Stimulated activated CD8-positive, alpha-beta memory T cell treated with anti-CD3 and anti-CD28 coated beads, Interleukin-7, amount 100 ng/mL, for 4 hours (primary cell): ENCODE data around the gene RXRB.
"Not testable (repeated sequence)": the region's sequence is repeated elsewhere in the genome, so short reads cannot be mapped to it uniquely, and the experiment has no call there.

Experiments
- DNase-seq, 2 donors: peaks; one replicate each; pipeline ENCODE4 v3.0.0-alpha.2; 2020; ENCODE audit warnings: low read depth in 2 of 2

RXRB gene

GRCh38 chr6:33200219-33201146, at the start of gene RXRB, which contains the start of gene SLC39A7:
RXRB (minus strand) TSS chr6:33200665; CDS start chr6:33200476, 189 bp downstream.
SLC39A7 (plus strand) TSS chr6:33200867; CDS start chr6:33201246, 379 bp downstream.
- peak; percentile 99 to 100 for DNase-seq

- DNase-seq, result no peak
Observed at GRCh38 chr6:33249732-33250630, 49.5 kb upstream of the RXRB start.

DNA sequence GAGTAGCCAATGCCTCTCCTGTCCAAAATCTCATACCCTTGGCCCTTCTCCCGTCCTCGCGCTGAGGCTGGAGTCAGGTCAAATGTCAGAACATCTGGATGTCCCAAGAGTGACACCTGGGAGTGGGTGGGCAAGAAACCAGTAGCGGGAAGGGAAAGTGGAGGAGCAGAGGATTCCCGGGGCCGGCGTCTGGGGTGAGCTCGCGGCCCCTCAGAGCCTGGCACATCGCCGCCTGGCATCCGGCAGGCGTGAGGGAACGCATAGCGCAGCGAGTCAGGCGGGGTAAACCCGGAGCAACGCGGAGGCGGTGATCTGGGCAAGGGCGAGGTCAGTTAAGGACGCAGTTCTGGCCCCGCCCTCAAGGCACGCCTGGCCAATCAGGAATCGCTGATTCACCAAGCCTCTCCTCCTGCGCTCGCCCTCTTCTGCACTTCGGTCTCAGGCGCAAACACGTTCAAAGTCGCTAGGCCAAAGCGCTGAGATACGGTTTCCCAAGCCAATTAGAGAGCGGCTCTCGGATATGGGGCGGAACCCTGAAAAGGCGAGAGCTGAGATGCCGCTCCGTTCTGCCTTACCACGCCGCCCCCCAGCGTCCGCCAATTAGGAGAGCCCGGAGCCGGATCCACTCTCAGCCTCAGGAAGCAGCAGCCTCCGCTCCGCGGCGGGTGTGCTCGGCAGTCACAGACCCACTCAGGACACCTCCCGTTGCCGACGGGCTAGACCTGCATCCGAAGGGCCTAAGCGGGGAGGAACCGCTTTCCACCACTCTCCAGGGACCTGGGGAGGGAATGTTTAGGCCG, 48.7 kb upstream of the RXRB start:
- peak; percentile 90 to 93 for DNase-seq

- DNase-seq, result peak in 1 of 2 donors; percentile 8
Observed at GRCh38 chr6:33248643-33248931, 48.1 kb upstream of the RXRB start.

DNA sequence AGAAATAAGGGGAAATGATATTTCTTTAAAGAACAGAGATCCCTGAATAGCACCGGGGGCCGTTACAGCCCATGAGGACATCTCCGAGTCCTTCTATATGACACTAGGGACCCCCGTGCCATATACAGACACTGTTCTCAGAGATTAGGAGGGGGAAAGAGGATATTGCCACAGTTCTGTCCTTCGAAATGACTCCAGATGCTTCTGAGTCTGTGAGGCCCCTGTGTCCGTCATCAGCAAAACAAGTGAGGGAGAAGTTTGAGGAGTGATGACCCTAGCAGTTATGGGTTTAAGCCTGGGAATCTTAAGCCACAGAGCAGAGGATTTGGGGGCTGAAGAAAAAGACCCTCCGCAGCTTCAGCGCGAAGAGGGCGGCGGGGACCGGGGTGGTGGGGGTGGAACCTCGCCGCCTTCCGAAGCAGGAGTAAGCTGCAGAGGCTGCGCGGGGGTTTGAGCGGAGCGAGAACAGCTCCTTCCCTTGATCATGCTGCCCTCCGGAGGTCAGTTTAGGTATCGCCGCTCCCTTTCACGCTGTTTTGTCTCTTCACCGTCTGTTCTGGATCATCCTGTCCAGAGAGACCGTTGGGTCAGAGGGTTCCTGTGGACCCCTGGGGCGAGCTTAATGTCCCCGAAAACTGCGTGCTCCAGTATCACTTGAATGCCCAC, 47.6 kb upstream of the RXRB start:
- DNase-seq, result peak; percentile 86

GRCh38 chr6:33243476-33243875, 43.0 kb upstream of the RXRB start:
- no peak for DNase-seq

- no peak for DNase-seq
Observed at GRCh38 chr6:33241968-33242367, 41.5 kb upstream of the RXRB start.

GRCh38 chr6:33237741-33238140, 37.3 kb upstream of the RXRB start:
- no peak for DNase-seq

DNA sequence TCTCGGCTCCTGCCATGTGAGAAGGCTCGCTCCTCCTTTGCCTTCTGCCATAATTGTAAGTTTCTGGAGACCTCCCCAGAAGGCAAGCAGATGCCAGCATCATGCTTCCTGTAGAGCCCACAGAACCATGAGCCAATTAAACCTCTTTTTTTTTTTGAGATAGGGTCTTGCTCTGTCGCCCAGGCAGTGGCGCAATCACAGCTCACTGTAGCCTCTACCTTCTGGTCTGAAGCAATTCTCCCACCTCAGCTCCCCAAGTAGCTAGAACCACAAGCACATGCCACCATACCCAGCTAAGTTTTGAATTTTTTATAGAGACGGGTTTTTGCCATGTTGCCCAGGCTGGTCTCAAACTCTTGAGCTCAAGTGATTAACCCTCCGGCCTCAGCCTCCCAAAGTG, 36.4 kb upstream of the RXRB start:
- DNase-seq, result no peak

GRCh38 chr6:33236328-33236727, 35.9 kb upstream of the RXRB start:
- no peak for DNase-seq

- DNase-seq, result no peak
Observed at GRCh38 chr6:33235221-33235634, 34.8 kb upstream of the RXRB start.

DNA sequence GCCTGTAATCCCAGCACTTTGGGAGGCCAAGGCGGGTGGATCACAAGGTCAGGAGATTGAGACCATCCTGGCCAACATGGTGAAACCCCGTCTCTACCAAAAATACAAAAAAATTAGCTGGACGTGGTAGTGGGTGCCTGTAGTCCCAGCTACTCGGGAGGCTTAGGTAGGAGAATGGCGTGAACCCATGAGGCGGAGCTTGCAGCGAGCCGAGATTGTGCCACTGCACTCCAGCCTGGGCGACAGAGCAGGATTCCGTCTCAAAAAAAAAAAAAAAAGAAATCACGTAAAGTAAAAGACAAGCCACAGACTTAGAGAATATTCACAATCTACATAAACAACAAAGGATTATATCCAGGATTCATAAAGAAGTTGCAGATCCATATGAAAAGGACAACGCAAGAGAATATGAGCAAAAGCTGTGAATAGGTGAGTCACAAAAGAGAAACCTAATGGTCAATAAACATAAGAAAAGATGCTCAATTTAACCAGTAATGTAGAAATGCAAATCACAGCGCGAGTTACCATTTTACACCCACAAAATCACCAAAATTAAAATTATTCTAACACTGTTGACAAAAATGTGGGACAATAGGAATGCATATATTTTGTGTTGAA, 26.1 kb upstream of the RXRB start:
- not testable (repeated sequence) for DNase-seq

DNA sequence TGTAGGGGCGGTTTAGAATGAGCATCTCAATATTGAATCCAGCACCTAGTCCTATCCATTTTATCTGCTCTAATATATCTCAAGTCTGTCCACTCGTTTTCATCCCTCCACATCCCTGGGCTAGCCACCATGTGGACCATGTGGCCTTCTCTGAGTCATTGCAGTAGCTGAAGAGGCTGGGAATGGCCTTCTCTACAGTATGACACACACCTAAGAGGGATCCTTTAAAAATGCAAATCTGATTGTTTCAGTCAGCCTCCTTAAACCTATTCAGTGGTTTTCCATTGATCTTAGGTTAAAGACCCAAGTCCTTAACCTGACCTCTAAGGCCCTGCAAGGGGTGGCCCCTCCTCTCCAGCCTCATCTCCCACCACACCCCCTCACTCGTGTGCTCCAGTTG, 17.2 kb upstream of the RXRB start:
- no peak for DNase-seq

GRCh38 chr6:33217246-33217645, 16.8 kb upstream of the RXRB start:
- DNase-seq, result no peak

- DNase-seq, result no peak
Observed at GRCh38 chr6:33216117-33216649, 15.7 kb upstream of the RXRB start.

DNA sequence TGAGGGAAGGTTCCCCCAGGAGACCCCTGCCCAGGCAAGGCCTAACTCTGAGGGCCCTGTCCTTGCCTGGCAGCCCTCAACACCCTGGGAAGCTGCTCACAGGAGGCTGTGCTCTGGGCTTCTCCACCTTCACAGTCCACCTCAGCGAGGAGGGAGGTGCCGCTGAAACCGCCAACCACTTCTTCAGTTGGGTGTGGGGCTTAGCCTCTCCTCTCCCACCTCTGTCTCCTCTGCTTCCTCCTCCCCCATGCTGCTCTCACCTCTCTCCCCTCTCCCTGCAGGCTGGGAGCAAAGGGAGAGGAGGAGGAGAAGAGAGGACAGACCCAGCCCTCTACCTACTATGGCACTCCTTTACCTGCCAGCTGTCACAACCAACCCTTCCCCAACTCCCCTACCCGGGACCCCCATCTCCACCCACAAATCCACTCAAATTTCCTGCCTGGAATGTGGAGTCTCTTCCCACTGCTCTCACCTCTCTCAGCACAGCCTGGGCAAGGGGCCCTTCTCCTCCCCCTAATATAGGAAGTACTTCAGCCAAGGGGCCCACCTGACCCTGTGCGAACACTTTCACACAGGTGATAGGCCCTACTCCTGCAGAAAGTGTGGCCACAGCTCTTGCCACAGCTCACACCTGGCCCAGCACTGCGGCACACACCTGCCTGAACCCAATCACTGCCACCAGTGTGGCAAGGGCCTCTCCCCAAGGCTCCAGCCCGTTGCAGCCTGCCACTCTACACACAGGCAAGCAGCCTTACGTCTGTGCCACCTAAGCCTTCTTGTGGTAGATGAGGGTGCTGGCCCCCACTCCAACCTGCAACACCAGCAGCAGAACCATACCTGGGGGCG, 15.0 kb upstream of the RXRB start:
- no peak for DNase-seq

- DNase-seq, result no peak
Observed at GRCh38 chr6:33213989-33214335, 13.5 kb upstream of the RXRB start.

- DNase-seq, result no peak
Observed at GRCh38 chr6:33213166-33213988, 12.9 kb upstream of the RXRB start.

- no peak for DNase-seq
Observed at GRCh38 chr6:33212857-33213165, 12.3 kb upstream of the RXRB start.
